Upper lobe of left lung (tissue), 6 donors: ENCODE data around the gene CACNA1D. TPM values are rescaled to one million over a fixed set of nuclear protein-coding genes. Genes with fewer than 3 reads are reported as not detected.

Source experiments
- ATAC-seq, 2 donors: fragments of 200-7000 bp; cut with Tn5 transposase; one replicate each; pipeline ENCODE4 v1.9.1; 2022; ENCODE audit warnings: mild to moderate bottlenecking in 2 of 2, moderate library complexity in 2 of 2; ENCODE audit not compliant: low FRiP score in 2 of 2
- DNase-seq, 2 donors: peaks; one replicate each; pipeline ENCODE4 v3.0.0-alpha.2; 2019 to 2020
- H3K27ac ChIP-seq, 4 donors: fragments of 200-600 bp; sonication (generic); one replicate each; pipeline ENCODE4 v1.5.1; 2016 to 2019
- H3K27me3 ChIP-seq, 4 donors: fragments of 200-600 bp; sonication (generic); one replicate each; pipeline ENCODE4 v1.5.1; 2017 to 2019
- H3K36me3 ChIP-seq, 4 donors: fragments of 200-600 bp; sonication (generic); one replicate each; pipeline ENCODE4 v1.5.1; 2016 to 2019
- H3K4me1 ChIP-seq, 4 donors: fragments of 200-600 bp; sonication (generic); one replicate each; pipeline ENCODE4 v1.5.1; 2018 to 2019
- H3K4me3 ChIP-seq, 4 donors: fragments of 200-600 bp; sonication (generic); one replicate each; pipeline ENCODE4 v1.5.1; 2017 to 2019; ENCODE audit warnings: mild to moderate bottlenecking in 2 of 4, moderate library complexity in 1 of 4
- H3K9me3 ChIP-seq, 4 donors: fragments of 200-600 bp; sonication (generic); one replicate each; pipeline ENCODE4 v1.5.1; 2018 to 2019
- EP300 ChIP-seq, 4 donors: sonication (generic); formaldehyde crosslinking; IDR thresholded peaks; one replicate each; pipeline ENCODE4 v1.5.1; 2017; ENCODE audit warnings: antibody characterized with exemption in 4 of 4, control low read depth in 2 of 4
- POLR2A ChIP-seq, 4 donors: fragments of 450-650 bp; IDR thresholded peaks; one replicate each; pipeline ENCODE4 v1.5.1; 2016 to 2017; ENCODE audit warnings: antibody characterized with exemption in 4 of 4, mild to moderate bottlenecking in 2 of 4
- POLR2AphosphoS5 ChIP-seq, 2 donors: sonication (generic); formaldehyde crosslinking; IDR thresholded peaks; one replicate each; pipeline ENCODE4 v1.5.1; 2017; ENCODE audit warnings: antibody characterized with exemption in 2 of 2
- WGBS, 2 donors: methylation state at CpG; one replicate each; pipeline ENCODE4 v1.1.5; 2017 to 2018; 5-methylcytosine and 5-hydroxymethylcytosine counted together
- total RNA-seq, 6 donors: library from RNA; depleted of rRNA in 4 of 6; stranded (reverse); fragments of >200 nt in 4 of 6; gene quantifications; one replicate each; pipeline versions ENCODE4 v1.1.0 to v1.2.1, GENCODE V29; 2016 to 2021
- TF ChIP-seq, protein P1 (sequence below), 6 experiments: fragments of 450-650 bp in 4 of 6; fragments of 200-600 bp in 2 of 6; sonication (generic) in 2 of 6; IDR thresholded peaks; one replicate each; pipeline ENCODE4 v1.5.1; 2016 to 2019; ENCODE audit warnings: antibody characterized with exemption in 6 of 6
- donor health status: DM: no; HTN: no; CAD: no; lungs with moderate emphysema.
- donor health status: DM: no; HTN: yes; CAD: no; lungs with severe emphysema.

Gene CACNA1D
- total RNA-seq, 6 donors from 2014 or later: 17.2 to 221 (median 30.2) TPM

DNA sequence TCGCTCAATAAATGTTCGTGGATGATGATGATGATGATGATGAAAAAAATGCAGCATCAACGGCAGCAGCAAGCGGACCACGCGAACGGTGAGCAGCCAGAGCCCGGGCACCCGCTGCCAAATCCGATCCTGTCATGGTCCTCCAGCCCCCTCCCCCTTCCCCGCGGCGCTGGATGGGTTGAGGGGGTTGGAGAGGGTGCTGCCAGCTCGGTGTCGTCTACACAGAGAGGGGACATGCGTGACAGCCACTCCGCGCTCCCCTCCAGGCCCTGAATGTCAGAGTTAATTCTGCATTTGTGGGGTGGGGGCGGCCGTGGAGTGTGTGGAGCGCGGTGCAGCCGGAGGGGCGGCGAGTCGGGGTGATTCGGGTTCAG is 722 bp downstream of the CACNA1D start:
- peak in 1 of 2 donors; percentile 80 for DNase-seq
- peaks cover 11 to 25% (median 17%) of the 10 kb centered on the region in 4 donors for H3K4me1 ChIP-seq
- H3K27me3 ChIP-seq: peaks cover 0 to 25% (median 3%) of the 10 kb centered on the region in 4 donors
- H3K27ac ChIP-seq: peak overlapping the region; percentile 62 to 75 (median 70)
- H3K4me3 ChIP-seq: peak overlapping the region; percentile 29 to 61 (median 56)
- H3K36me3 ChIP-seq: no peaks in the 10 kb centered on the region
- no peaks in the 10 kb centered on the region for H3K9me3 ChIP-seq
- ATAC-seq: no peak
- WGBS, 2 donors: 2 to 3% methylated on average over 3 to 19 of the region's 27 CpGs
- no peak for TF ChIP-seq EP300 (IDR thresholded peaks at IDR 0.05)
- no peak for TF ChIP-seq POLR2A (IDR thresholded peaks at IDR 0.05)
- TF ChIP-seq, protein P1, sequence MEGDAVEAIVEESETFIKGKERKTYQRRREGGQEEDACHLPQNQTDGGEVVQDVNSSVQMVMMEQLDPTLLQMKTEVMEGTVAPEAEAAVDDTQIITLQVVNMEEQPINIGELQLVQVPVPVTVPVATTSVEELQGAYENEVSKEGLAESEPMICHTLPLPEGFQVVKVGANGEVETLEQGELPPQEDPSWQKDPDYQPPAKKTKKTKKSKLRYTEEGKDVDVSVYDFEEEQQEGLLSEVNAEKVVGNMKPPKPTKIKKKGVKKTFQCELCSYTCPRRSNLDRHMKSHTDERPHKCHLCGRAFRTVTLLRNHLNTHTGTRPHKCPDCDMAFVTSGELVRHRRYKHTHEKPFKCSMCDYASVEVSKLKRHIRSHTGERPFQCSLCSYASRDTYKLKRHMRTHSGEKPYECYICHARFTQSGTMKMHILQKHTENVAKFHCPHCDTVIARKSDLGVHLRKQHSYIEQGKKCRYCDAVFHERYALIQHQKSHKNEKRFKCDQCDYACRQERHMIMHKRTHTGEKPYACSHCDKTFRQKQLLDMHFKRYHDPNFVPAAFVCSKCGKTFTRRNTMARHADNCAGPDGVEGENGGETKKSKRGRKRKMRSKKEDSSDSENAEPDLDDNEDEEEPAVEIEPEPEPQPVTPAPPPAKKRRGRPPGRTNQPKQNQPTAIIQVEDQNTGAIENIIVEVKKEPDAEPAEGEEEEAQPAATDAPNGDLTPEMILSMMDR (IDR thresholded peaks at IDR 0.05): no peak
- TF ChIP-seq POLR2AphosphoS5 (IDR thresholded peaks at IDR 0.05): no peak

GRCh38 chr3:53495520-53496391 is 1.3 kb downstream of the CACNA1D start:
- WGBS, 2 donors: 15% methylated on average over 18 to 34 of the region's 57 CpGs
- peak in 1 of 2 donors; percentile 84 for DNase-seq
- H3K4me3 ChIP-seq: peak overlapping the region; percentile 29 to 61 (median 56)
- ATAC-seq: peak; percentile 32 to 40
- H3K27me3 ChIP-seq: peaks cover 0 to 25% (median 3%) of the 10 kb centered on the region in 4 donors
- peak overlapping the region; percentile 62 to 75 (median 70) for H3K27ac ChIP-seq
- TF ChIP-seq EP300 (IDR thresholded peaks at IDR 0.05) (no peak), POLR2A (IDR thresholded peaks at IDR 0.05) (no peak), POLR2AphosphoS5 (IDR thresholded peaks at IDR 0.05) (no peak)
- TF ChIP-seq, protein P1 (IDR thresholded peaks at IDR 0.05): no peak
- H3K9me3 ChIP-seq: no peaks in the 10 kb centered on the region
- peaks cover 13 to 25% (median 18%) of the 10 kb centered on the region in 4 donors for H3K4me1 ChIP-seq
- no peaks in the 10 kb centered on the region for H3K36me3 ChIP-seq

DNA sequence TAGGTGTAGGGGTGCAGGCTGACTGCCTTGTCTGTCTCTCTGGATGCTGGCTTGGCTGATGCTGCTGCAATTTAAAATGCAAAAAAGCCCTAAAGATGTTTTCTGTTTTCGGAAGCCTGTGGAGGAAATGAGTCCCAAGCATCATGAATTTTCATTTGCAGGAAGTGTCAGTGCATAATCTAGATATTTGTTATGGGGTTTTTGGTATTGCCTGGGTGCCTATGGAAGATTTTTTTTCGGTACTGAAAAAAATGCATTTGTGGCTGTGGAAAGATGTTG is 1.9 kb downstream of the CACNA1D start:
- peaks cover 0 to 25% (median 3%) of the 10 kb centered on the region in 4 donors for H3K27me3 ChIP-seq
- peak overlapping the region in 3 of 4 donors; percentile 54 to 61 (median 59) for H3K4me3 ChIP-seq
- ATAC-seq: no peak
- WGBS, 2 donors: 49 to 51% methylated on average over 2 of the region's 2 CpGs
- peak overlapping the region in 2 of 4 donors; percentile 69 to 75 for H3K27ac ChIP-seq
- H3K9me3 ChIP-seq: no peaks in the 10 kb centered on the region
- no peaks in the 10 kb centered on the region for H3K36me3 ChIP-seq
- DNase-seq: no peak
- TF ChIP-seq EP300 (IDR thresholded peaks at IDR 0.05): no peak
- H3K4me1 ChIP-seq: peaks cover 14 to 25% (median 19%) of the 10 kb centered on the region in 4 donors

DNA sequence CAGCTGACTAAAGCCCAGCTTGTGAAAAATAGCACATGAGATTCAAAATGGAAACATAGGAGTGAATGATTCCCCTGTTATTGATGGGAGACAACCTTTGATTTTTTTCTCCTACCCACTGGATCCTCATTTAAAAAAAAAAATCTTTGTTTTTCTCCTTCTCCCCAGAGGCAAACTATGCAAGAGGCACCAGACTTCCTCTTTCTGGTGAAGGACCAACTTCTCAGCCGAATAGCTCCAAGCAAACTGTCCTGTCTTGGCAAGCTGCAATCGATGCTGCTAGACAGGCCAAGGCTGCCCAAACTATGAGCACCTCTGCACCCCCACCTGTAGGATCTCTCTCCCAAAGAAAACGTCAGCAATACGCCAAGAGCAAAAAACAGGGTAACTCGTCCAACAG is 2.6 kb downstream of the CACNA1D start:
- Histone ChIP-seq H3K4me3 (peak overlapping the region in 1 of 4 donors; percentile 54), H3K36me3 (no peaks in the 10 kb centered on the region), H3K27ac (peak overlapping the region in 1 of 4 donors; percentile 64), H3K4me1 (peaks cover 14 to 25% (median 19%) of the 10 kb centered on the region in 4 donors), H3K27me3 (peaks cover 0 to 25% (median 3%) of the 10 kb centered on the region in 4 donors), H3K9me3 (no peaks in the 10 kb centered on the region)
- 36 to 44% methylated on average over 5 of the region's 5 CpGs for WGBS, 2 donors
- DNase-seq: no peak
- ATAC-seq: no peak
- TF ChIP-seq, protein P1 (IDR thresholded peaks at IDR 0.05): no peak
- TF ChIP-seq POLR2A (IDR thresholded peaks at IDR 0.05) (no peak), EP300 (IDR thresholded peaks at IDR 0.05) (no peak)

DNA sequence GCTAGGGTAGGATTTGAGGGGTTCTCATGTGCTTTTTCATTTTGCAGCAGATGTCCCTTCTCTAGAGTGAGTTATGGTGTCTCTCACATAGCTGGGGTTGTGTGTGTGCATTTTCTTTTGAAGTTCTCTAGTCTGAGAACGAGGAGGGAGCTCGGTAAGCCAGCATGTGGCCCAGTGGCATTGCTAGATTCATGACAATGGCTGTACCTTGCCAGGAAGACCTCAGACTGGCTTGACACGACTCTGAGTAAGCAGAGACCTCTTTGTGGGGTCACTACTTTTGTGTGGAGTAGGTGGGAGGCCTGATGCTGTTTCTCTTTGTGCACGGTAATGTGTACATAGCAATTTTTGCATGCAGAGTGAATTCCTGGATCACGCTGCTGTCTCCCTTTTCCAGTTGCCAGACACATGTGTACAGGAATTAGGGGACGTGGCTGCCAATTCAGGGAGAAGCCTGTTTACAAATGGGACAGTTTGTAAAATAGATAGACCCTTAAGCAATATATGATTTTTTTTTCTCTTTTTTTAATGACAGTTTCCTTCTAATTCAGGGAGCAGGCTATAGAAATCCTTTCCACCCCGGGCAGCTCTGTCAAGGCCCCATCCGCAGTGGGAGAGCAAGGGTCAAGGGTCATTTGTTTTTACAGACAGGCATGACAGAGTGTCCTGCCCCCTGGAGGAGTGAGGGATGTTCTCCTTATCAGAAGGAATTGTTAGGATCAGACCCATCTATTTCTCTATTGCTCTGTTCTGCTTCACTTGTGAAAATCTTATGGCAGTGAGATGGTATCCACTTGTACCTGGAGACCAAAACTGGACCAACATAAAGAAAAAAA is 4.6 kb downstream of the CACNA1D start:
- Histone ChIP-seq H3K4me3 (no peak overlapping the region), H3K9me3 (no peaks in the 10 kb centered on the region), H3K36me3 (no peaks in the 10 kb centered on the region), H3K4me1 (peaks cover 14 to 19% (median 15%) of the 10 kb centered on the region in 4 donors), H3K27ac (peak overlapping the region; percentile 1 to 64 (median 20)), H3K27me3 (peaks cover 0 to 20% (median 3%) of the 10 kb centered on the region in 4 donors)
- DNase-seq (no peak), ATAC-seq (no peak)
- TF ChIP-seq EP300 (IDR thresholded peaks at IDR 0.05): no peak
- no peak for TF ChIP-seq POLR2AphosphoS5 (IDR thresholded peaks at IDR 0.05)
- TF ChIP-seq, protein P1 (IDR thresholded peaks at IDR 0.05): no peak
- no peak for TF ChIP-seq POLR2A (IDR thresholded peaks at IDR 0.05)
- 60 to 78% methylated on average over 5 to 8 of the region's 8 CpGs for WGBS, 2 donors
